Lower leg skin (tissue), 3 donors: Measurements from ENCODE around the gene GAK.

Experiments used
- POLR2A ChIP-seq, 2 donors: fragments of 450-650 bp; IDR thresholded peaks; one replicate each; pipeline ENCODE4 v1.6.1; 2016 to 2017; ENCODE audit warnings: antibody characterized with exemption in 2 of 2, mild to moderate bottlenecking in 1 of 2, moderate library complexity in 1 of 2
- TF ChIP-seq, protein P1 (sequence below), 3 donors: fragments of 450-650 bp; IDR thresholded peaks; one replicate each; pipeline ENCODE4 v1.5.1; 2016; ENCODE audit warnings: antibody characterized with exemption in 3 of 3, mild to moderate bottlenecking in 3 of 3, moderate library complexity in 2 of 3

- TF ChIP-seq, protein P1, sequence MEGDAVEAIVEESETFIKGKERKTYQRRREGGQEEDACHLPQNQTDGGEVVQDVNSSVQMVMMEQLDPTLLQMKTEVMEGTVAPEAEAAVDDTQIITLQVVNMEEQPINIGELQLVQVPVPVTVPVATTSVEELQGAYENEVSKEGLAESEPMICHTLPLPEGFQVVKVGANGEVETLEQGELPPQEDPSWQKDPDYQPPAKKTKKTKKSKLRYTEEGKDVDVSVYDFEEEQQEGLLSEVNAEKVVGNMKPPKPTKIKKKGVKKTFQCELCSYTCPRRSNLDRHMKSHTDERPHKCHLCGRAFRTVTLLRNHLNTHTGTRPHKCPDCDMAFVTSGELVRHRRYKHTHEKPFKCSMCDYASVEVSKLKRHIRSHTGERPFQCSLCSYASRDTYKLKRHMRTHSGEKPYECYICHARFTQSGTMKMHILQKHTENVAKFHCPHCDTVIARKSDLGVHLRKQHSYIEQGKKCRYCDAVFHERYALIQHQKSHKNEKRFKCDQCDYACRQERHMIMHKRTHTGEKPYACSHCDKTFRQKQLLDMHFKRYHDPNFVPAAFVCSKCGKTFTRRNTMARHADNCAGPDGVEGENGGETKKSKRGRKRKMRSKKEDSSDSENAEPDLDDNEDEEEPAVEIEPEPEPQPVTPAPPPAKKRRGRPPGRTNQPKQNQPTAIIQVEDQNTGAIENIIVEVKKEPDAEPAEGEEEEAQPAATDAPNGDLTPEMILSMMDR (IDR thresholded peaks at IDR 0.05) = no peak
- no peak for TF ChIP-seq POLR2A (IDR thresholded peaks at IDR 0.05)
Measured at GRCh38 chr4:856225-856901, 75.8 kb downstream of the GAK start.
